ENCODE results near the gene WDR49. TPM values are rescaled to one million over a fixed set of nuclear protein-coding genes. Genes with fewer than 3 reads are reported as not detected.

WDR49 gene
- total and polyA plus RNA-seq, 11 donors = 0.03 to 8.7 (median 1.7) TPM

- Histone ChIP-seq H3K4me1 (no peaks in the 10 kb centered on the region), H3K27me3 (no peaks in the 10 kb centered on the region), H3K4me3 (no peak overlapping the region), H3K36me3 (no peaks in the 10 kb centered on the region), H3K27ac (no peak overlapping the region), H3K9me3 (peaks cover 0 to 1% (median 0%) of the 10 kb centered on the region in 12 donors)
- TF ChIP-seq CTCF (IDR thresholded peaks at IDR 0.05) = no peak
- TF ChIP-seq POLR2A (IDR thresholded peaks at IDR 0.05) = no peak
- 77 to 90% (median 83%) methylated on average over 2 of the region's 2 CpGs for WGBS, 4 donors
- intact Hi-C loops (cut with DNase I) = no loop called here
- ATAC-seq (no peak), DNase-seq (no peak)
Measured at GRCh38 chr3:167666563-167666962, 12.8 kb upstream of the WDR49 start.

- 84 to 93% (median 91%) methylated on average over 5 of the region's 5 CpGs for WGBS, 4 donors
- no peaks in the 10 kb centered on the region for H3K36me3 ChIP-seq
Measured at GRCh38 chr3:167662919-167663400, 9.2 kb upstream of the WDR49 start.

GRCh38 chr3:167657684-167658225 is 4.0 kb upstream of the WDR49 start:
- Histone ChIP-seq H3K4me3 (no peak overlapping the region), H3K36me3 (no peaks in the 10 kb centered on the region), H3K4me1 (peaks cover 0 to 14% (median 0%) of the 10 kb centered on the region in 12 donors), H3K9me3 (no peaks in the 10 kb centered on the region), H3K27ac (no peak overlapping the region), H3K27me3 (no peaks in the 10 kb centered on the region)
- ATAC-seq (no peak), DNase-seq (no peak)
- 66 to 75% (median 68%) methylated on average over 3 of the region's 3 CpGs for WGBS, 4 donors
- intact Hi-C loops (cut with DNase I) = no loop called here
- TF ChIP-seq CTCF (IDR thresholded peaks at IDR 0.05) (no peak), POLR2A (IDR thresholded peaks at IDR 0.05) (no peak)

More at GRCh38 chr3:167662919-167663400, 9.2 kb upstream of the WDR49 start:
- no peak for DNase-seq
- TF ChIP-seq CTCF (IDR thresholded peaks at IDR 0.05) (no peak), POLR2A (IDR thresholded peaks at IDR 0.05) (no peak)
- intact Hi-C loops (cut with DNase I) = no loop called here
- H3K27me3 ChIP-seq = no peaks in the 10 kb centered on the region
- no peak for ATAC-seq
- no peaks in the 10 kb centered on the region for H3K9me3 ChIP-seq
- H3K27ac ChIP-seq = no peak overlapping the region
- no peaks in the 10 kb centered on the region for H3K4me1 ChIP-seq
- no peak overlapping the region for H3K4me3 ChIP-seq

- no peak for TF ChIP-seq POLR2A (IDR thresholded peaks at IDR 0.05)
- no peak for TF ChIP-seq CTCF (IDR thresholded peaks at IDR 0.05)
- DNase-seq (no peak), ATAC-seq (no peak)
- Histone ChIP-seq H3K27me3 (no peaks in the 10 kb centered on the region), H3K4me1 (peaks cover 0 to 14% (median 0%) of the 10 kb centered on the region in 12 donors), H3K4me3 (no peak overlapping the region), H3K9me3 (no peaks in the 10 kb centered on the region), H3K27ac (no peak overlapping the region), H3K36me3 (no peaks in the 10 kb centered on the region)
- intact Hi-C loops (cut with DNase I) = no loop called here
- WGBS, 4 donors = 46 to 62% (median 51%) methylated on average over 1 of the region's 1 CpG
Measured at GRCh38 chr3:167656821-167657220, 3.1 kb upstream of the WDR49 start.

All from heart left ventricle (tissue), 16 donors.